ENCODE data around the gene KCNQ1.

GRCh38 chr11:2728128-2728662 is 283.4 kb downstream of the KCNQ1 start:
- TF ChIP-seq POLR2A (IDR thresholded peaks at IDR 0.05) (no peak), CTCF (IDR thresholded peaks at IDR 0.05) (no peak)

All from adrenal gland (tissue), 5 donors.